ENCODE results near the gene CFAP97D2. TPM values are rescaled to one million over a fixed set of nuclear protein-coding genes. Genes with fewer than 3 reads are reported as not detected.

The CFAP97D2 gene
- polyA plus RNA-seq, 1 donor (not counting 4 experiments of a cell fraction or from before 2014, with no cell fraction given): not detected

GRCh38 chr13:114145256-114145655, 33.8 kb upstream of the CFAP97D2 start:
- no peaks in the 10 kb centered on the region for H4K20me1 ChIP-seq (ENCODE audit: control insufficient read depth, extremely low read depth, insufficient read depth, low read length)
- H3K4me1 ChIP-seq (ENCODE audit: control insufficient read depth, extremely low read depth, insufficient read depth, low read length): peaks cover 21% of the 10 kb centered on the region
- H2AFZ ChIP-seq (ENCODE audit: control insufficient read depth, low read length): no peak overlapping the region
- DNase-seq (ENCODE audit: low read depth, low spot score): no peak
- no peak overlapping the region for H3K9ac ChIP-seq (ENCODE audit: control insufficient read depth, extremely low read depth, insufficient read depth, low read length)
- no peak for FAIRE-seq
- H3K79me2 ChIP-seq (ENCODE audit: control insufficient read depth, insufficient read depth, low read length): no peaks in the 10 kb centered on the region
- no peak overlapping the region for H3K27ac ChIP-seq (ENCODE audit: control insufficient read depth, insufficient read depth, low read length)
- no peaks in the 10 kb centered on the region for H3K9me1 ChIP-seq (ENCODE audit: control insufficient read depth, extremely low read depth, insufficient read depth, low read length)
- dilution Hi-C loops (cut with MboI; ENCODE audit: extremely low pct_ligation_motif_present, low sequenced_read_pairs): no loop called here
- no peak overlapping the region for H3K4me3 ChIP-seq (ENCODE audit: control insufficient read depth in 2 of 3, extremely low read depth in 1 of 3, insufficient read depth in 2 of 3, low read depth in 1 of 3, low read length in 3 of 3)
- peaks cover 13% of the 10 kb centered on the region for H3K27me3 ChIP-seq (ENCODE audit: control insufficient read depth, extremely low read depth, insufficient read depth, low read length)
- TF ChIP-seq EZH2 (IDR thresholded peaks at IDR 0.05; ENCODE audit: low read length) (no peak), CTCF (optimal IDR thresholded peaks at IDR 0.05 in 1 of 3, IDR thresholded peaks at IDR 0.05 in 1 of 3, conservative IDR thresholded peaks at IDR 0.05 in 1 of 3; ENCODE audit: extremely low read depth in 1 of 3, insufficient read depth in 2 of 3, low read length in 3 of 3) (no peak)
- no peak overlapping the region for H3K4me2 ChIP-seq (ENCODE audit: control insufficient read depth, extremely low read depth, insufficient read depth, low read depth, low read length)
- no peaks in the 10 kb centered on the region for H3K36me3 ChIP-seq (ENCODE audit: control insufficient read depth in 2 of 2, extremely low read depth in 1 of 2, insufficient read depth in 2 of 2, low read length in 2 of 2)
- H3K9me3 ChIP-seq (ENCODE audit: control insufficient read depth, low read depth, low read length): no peaks in the 10 kb centered on the region

DNA sequence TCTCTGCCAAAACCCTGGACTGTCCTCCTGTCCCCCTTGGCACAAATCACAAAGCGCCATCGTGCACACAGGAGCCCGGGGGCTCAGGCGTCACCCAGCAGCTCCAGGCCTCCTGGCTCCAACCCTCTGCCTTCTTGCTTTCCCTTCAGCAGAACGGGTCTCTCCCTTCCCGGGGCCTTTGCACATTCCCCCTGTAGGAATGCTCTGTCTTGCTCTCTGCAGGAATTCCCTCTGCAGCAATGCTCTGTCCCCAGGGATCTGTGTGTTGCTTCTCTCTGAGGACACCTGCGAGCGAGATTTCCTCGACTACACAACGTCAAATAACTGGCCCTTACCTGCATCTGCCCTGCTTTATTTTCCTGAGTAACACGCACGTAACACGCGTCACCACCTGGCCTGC, 33.3 kb upstream of the CFAP97D2 start:
- no peak for DNase-seq (ENCODE audit: low read depth, low spot score)
- H3K9me1 ChIP-seq (ENCODE audit: control insufficient read depth, extremely low read depth, insufficient read depth, low read length): no peaks in the 10 kb centered on the region
- no peaks in the 10 kb centered on the region for H4K20me1 ChIP-seq (ENCODE audit: control insufficient read depth, extremely low read depth, insufficient read depth, low read length)
- no peaks in the 10 kb centered on the region for H3K36me3 ChIP-seq (ENCODE audit: control insufficient read depth in 2 of 2, extremely low read depth in 1 of 2, insufficient read depth in 2 of 2, low read length in 2 of 2)
- no peak overlapping the region for H3K27ac ChIP-seq (ENCODE audit: control insufficient read depth, insufficient read depth, low read length)
- no peak overlapping the region for H3K4me3 ChIP-seq (ENCODE audit: control insufficient read depth in 2 of 3, extremely low read depth in 1 of 3, insufficient read depth in 2 of 3, low read depth in 1 of 3, low read length in 3 of 3)
- H3K4me1 ChIP-seq (ENCODE audit: control insufficient read depth, extremely low read depth, insufficient read depth, low read length): peaks cover 18% of the 10 kb centered on the region
- no peak overlapping the region for H3K4me2 ChIP-seq (ENCODE audit: control insufficient read depth, extremely low read depth, insufficient read depth, low read depth, low read length)
- no peaks in the 10 kb centered on the region for H3K9me3 ChIP-seq (ENCODE audit: control insufficient read depth, low read depth, low read length)
- dilution Hi-C loops (cut with MboI; ENCODE audit: extremely low pct_ligation_motif_present, low sequenced_read_pairs): no loop called here
- no peak for FAIRE-seq
- H3K79me2 ChIP-seq (ENCODE audit: control insufficient read depth, insufficient read depth, low read length): no peaks in the 10 kb centered on the region
- no peak overlapping the region for H3K9ac ChIP-seq (ENCODE audit: control insufficient read depth, extremely low read depth, insufficient read depth, low read length)
- H2AFZ ChIP-seq (ENCODE audit: control insufficient read depth, low read length): no peak overlapping the region
- no peak for TF ChIP-seq EZH2 (IDR thresholded peaks at IDR 0.05; ENCODE audit: low read length)
- TF ChIP-seq CTCF (optimal IDR thresholded peaks at IDR 0.05 in 1 of 3, IDR thresholded peaks at IDR 0.05 in 1 of 3, conservative IDR thresholded peaks at IDR 0.05 in 1 of 3; ENCODE audit: extremely low read depth in 1 of 3, insufficient read depth in 2 of 3, low read length in 3 of 3): no peak
- peaks cover 10% of the 10 kb centered on the region for H3K27me3 ChIP-seq (ENCODE audit: control insufficient read depth, extremely low read depth, insufficient read depth, low read length)

Data from keratinocyte (primary cell).